NCI-H187 treated with DMSO at 0.1 percent for 48 hours (cell line): ENCODE measurements around the gene CCDC12.

ENCODE experiments used
- DNase-seq: peaks from one replicate; lab custom pipeline; 2025; lab: John Stamatoyannopoulos, UW

The CCDC12 gene

DNA sequence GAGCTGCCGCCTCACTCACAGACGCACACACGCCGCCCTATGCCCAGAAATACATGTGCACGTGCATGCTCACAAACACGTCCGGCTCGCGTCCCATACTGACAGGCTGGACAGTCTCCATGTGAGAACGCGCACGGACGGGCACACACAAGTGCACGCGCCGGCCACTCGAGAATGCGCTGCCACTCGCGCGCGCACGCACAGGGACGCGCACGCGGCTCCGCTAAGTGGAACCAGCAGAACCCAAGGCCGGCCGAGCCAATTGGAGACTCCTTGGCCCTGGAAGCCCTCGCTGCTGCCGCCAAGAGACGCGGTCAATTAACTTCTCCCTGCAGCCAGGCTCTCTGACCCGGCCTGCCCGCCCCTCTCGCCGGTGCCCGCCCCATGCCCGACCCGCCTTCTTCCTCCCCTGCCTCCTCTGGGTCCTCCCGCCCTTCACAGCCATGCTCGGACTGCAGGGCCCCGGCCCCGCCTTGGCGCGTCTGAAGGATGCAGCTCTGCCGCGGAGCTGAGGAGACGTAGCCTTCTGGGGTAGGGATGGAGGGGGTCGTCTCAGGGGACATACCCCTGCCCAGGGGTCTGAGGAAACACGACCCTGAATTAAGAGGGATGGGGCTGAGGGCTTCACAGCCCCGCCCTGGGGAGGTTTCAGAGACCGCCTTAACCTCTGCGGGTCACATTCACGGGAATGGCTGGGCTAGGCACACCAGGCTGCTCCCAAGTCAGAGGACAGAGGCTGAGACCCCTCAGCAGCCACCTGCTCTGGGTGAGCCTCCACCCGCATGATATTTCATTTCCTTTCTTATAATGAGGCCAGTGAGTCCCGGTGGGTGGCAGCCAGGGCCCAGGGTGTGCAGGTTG, 84.0 kb downstream of the CCDC12 start:
- no peak for DNase-seq

DNA sequence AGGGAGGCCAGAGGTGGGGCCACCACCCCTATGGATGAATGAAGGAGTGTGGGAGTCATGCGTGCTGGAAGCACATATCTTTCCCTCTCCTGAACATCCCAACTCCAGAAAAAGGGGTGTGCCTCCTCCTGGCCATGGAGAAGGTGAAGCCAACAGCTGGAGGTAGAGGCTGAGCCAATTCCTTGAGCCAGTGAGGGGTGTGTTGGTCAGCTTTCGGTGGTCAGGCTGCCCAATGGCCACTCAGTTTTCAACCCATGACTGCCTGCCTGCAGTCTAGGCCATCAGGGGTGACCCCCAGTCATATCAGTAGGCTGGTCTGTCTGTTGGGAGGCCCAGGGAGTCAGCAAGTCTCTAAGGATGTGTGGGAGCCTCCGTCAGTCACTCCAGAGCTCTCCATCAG, 85.4 kb downstream of the CCDC12 start:
- DNase-seq: no peak

DNA sequence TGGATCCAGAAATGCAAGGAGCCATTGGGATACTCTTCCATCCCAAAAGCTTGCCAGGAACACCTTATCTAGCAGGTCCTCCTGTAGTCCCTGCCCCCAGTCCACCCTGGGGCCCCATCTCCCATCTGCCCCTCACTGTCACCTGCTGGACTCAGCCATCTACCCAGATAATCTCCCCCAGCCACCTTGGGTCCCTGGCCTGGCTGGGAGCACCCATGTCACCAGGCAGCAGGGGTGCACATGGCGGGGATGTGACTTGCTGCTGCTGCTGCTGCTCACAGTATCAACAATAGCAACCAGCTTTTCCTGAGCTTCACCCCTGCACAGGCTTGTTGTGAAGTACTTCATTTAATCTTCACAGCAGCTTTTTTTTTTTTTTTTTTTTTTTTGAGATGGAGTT, 86.4 kb downstream of the CCDC12 start:
- DNase-seq: no peak

DNA sequence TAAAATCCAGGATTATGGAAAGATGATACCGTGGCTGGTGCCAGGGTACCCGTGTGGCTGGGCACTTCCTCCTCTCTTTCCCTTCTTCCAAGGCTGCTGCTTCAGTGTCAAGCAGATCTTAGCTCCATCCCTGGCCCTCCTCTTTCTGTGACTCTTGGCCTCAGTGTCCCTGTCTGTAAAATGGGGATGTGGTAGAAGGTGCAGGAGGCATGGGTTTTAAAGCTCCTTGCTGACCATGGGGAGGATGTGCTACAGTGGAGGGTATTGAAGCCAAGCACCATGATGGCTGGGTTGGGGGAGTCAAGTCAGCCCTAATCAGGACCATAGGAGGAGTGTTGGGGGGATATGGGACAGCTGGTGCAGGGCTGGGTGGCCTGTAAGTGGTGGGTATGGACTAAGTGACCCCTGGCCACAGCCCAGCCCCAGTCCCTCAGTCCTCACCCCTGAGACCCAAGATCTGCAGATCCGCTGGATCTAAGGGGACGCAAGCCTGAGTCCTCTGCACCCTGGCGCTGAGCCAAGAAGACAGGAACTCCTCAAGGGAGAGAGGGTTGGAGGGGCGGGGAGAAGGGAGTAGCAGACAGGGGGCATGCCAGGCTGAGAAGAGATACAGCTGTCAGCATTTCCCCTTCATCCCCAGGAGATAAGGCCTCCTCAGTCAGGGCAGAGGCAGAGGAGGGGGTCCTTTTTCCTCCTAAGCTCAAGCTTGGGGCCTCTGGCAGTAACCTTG, 87.0 kb downstream of the CCDC12 start:
- DNase-seq: no peak

DNA sequence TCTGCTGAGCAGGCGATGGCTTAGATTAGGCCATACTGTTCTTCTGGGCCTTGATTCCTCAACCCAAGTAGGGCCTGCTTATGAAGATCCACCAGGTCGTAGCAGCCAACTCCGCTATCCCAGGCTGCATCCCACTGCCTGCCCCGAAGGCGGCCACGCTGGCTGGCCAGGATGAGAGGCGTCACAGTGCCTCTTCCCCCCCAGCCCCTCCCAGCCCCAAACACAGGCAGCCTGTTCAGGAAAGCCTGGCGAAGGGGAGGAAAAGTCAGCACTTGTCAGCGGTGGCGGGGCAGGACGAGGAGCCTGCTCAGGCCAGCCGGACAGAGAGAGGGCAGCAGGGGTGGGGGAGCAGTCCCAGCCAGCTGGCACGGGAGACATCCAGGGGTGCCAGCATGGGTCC, 87.8 kb downstream of the CCDC12 start:
- no peak for DNase-seq

DNA sequence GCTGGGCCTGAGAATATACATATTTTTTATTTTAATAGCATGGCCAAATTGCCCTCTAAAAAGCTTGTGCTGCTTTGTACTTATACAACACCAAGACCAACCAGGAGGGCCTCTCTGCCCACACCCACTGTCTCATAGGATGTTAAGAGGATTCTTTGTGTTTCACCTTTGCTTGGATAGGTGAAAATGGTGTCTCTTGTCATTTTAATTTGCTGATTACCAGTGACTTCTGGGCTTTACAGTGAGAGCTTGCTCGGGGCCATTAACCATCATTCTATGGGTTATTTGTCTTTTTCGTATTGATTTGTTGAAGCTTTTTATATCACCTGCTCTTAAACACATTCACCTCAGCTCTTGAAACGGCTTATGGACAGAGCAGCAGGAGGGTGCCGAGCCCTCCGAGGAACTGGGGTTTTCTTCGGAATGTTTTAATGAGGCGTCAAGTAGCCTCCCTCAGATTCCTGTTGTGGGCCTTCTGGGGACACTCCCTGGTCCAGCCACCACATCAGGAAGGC, 88.5 kb downstream of the CCDC12 start:
- DNase-seq: no peak

DNA sequence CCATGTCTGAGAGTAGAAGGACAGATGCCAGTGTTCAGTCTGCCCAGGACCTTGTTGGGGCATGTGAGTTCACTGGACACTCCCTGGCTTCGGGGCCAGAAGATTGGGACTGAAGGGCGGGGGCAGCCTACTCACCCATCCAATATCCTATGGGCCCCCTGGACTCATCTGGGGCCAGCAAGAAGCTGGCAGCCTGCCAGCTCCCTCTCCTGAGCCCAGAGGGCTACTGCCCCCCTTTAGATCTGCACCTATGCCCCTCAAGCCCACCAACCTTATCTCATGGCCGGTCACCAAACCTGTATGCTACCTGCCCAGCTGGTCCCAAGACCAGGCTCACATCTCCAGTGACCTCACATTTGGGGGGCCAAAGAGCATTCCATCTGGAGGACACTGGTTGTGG, 90.9 kb downstream of the CCDC12 start:
- no peak for DNase-seq

DNA sequence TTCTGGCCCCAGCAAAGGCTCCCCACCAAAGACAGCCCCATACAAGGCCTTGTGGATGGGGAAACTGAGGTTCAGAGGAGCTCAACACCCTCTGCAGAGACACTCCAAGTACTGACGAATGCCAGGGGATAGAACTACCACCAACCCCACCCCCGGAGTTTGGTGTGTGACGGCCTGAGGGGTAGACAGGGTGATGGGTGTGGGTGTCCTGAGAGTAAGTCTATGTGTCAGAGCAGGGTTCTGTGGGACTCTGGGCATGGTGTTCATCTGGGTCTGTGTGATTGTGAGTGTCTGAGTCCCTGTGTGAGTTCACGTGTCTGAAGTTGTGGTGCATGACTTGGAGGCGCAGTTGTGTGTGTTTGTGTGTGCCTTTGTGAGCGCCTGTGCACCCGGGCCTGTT, 91.6 kb downstream of the CCDC12 start:
- DNase-seq: no peak

DNA sequence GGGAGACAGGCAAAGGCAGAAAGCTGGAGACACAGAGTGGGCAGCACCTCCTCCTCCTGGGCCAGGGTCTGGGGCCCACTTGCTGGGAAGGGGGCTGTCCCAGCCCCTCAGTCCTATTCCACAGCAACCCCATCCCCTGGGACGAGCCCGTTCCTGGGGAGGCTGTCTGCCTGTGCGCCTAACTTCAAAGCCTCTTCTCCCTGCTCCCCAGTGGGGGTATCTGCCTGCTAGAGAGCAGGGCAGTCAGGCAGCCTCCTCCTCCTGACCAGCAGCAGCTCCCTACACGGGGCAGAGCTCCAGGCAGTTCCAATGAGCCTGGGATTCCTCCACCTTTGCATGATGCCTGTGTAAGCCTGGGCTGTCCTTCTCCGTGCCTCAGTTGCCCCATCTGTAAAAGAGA, 92.1 kb downstream of the CCDC12 start:
- no peak for DNase-seq

DNA sequence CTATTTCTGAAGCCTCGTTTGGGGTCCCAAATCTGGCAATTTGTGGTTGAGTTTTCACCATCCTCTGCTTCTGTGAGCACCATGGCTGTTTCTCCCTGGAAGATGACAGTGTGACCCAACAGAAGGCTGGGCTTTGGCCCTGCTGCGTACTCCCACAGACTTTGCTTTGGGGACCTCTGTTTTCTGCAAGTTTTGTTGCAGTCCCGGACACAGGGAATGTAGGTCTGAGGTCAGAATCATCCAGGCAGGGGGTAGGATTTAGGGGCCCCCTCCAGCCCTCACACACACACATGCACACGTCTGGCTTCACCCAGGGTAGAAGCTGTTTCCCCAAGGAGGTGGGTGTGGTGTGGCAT, 92.7 kb downstream of the CCDC12 start:
- no peak for DNase-seq

DNA sequence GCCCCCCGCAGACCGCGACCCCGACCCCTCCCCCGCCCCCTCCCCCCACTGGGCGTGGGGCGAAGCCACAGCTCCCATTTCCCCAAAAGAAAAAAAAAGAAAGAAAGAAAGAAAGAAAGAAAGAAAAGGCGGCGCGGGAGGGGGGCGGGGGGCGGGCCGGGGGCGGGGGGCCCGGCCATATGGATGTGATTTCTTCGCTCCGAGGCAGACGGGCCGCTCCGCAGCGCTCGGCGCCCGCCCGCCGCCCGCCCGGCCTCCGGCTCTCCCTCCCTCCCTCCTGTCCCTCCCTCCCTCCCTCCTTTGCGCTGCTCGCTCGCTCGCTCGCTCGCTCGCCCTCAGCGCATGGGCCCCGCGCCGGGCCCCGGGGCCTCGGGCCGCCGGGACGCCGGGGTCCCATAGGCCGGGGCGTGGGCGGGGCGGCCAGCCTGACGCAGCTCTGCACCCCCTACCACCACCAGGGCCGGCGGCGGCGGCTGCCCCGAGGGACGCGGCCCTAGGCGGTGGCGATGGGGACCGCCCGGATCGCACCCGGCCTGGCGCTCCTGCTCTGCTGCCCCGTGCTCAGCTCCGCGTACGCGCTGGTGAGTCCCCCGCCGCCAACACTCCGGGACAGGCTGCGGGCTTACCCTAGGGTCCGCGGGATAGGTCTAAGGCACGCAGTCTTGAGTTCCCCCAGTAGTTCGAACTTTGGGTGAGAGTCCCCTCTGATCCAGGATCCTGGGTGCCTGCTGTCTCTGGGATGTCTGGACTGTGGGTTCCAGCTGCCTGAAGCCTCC, 93.3 kb downstream of the CCDC12 start:
- no peak for DNase-seq

DNA sequence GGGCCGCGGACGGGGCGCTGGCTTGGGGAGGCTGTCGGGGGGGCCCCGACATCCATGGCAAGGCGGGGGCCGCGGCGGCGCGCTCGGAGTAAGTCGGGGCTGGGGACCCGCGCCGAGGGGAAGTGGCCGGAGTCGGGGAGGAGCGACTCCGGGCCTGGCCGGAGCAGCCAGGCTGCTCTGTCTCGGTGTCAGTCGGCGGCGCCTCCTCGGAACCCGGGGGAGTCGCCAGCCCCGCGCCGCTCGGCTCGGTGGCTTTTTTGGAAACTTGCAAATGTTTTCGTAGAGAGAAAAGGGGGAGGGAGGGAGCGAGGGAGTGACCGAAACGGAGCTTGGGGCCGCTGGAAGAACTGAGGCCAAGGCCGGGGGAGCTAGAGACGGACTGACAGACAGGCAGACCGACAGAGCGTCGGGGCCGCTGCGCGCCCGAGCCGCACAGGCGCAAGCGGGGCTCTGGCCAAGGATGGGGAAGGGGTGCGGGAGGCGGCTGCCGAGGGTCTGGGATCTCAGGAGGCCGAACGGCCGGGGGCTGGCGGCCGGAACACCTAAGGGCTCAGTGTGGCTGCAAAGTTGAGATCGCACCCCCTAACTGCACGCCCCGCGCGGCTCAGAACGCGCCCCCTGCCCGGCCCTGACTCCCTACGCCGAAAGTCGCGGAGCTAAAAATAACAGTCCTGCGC, 94.0 kb downstream of the CCDC12 start:
- DNase-seq: no peak

DNA sequence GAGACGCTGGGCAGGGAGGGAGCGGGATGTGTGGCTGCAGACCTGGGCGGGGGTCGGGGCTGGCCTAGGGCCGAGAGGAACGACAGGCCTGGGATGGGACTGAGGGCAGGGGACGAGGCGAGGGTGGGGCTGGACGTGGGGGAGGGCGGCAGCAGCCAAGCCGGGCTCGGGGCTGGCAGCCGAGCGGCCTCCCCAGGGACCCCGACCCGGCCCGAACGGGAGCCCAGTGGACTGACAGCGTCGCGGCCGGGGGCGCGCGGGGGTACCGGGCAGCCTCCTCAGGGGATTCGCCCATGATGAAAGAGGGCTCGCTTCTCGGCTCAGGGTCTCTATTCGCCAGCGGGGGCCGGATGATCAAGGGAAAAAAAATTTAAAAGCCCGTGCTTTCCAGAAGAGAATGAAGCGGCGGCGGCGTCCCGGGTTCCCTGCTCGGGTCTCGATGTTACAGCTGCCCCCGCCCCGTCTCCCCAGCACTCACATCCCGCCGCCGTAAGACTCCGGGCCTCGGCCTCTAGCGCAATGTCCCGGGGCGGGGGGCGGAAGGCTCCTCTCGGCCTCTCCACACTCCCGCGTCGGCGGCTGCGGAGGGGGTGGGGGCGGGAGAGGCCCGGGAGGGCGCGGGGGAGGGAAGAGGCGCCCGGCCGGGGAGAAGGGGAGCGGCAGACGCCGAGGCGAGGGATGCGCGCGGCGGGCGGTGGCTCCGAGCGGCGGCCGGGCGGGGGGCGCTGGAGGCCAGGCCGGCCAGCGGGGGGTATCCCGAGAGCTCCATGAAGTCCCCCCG, 94.8 kb downstream of the CCDC12 start:
- no peak for DNase-seq

DNA sequence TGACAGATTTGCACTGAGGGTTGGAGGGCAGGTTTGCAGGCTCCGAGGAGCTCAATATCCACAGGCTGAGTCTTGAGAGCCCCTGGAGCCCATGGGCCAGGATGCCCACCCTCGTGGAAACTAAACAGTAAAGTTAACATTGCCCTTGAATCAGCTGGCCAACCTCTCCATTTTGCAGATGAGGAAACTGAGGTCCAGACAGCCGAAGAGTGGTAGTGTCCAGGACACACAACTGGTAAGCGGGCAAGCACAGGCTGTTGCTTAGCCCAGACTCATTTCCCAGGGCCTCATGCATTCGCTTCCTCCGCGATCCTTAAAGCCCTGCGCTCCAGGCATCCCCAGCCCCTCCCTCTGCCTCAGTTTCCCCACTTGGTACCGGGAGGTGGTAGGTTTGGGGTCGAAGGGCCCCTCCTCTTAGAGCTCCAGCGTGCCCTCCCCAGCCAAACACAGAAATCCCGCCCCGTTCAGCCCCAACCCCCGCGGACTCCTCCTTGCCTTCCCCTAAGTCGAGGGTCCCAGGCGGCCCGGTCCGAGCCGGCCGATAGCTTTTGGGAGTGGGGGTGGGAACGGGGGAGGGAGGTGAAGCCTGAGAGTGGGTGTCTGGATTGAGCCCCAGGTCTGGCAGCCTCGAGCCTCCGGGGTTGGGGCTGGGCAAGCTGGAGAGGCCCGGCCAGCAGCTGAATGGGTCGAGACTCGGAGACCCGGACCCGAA, 95.5 kb downstream of the CCDC12 start:
- no peak for DNase-seq

DNA sequence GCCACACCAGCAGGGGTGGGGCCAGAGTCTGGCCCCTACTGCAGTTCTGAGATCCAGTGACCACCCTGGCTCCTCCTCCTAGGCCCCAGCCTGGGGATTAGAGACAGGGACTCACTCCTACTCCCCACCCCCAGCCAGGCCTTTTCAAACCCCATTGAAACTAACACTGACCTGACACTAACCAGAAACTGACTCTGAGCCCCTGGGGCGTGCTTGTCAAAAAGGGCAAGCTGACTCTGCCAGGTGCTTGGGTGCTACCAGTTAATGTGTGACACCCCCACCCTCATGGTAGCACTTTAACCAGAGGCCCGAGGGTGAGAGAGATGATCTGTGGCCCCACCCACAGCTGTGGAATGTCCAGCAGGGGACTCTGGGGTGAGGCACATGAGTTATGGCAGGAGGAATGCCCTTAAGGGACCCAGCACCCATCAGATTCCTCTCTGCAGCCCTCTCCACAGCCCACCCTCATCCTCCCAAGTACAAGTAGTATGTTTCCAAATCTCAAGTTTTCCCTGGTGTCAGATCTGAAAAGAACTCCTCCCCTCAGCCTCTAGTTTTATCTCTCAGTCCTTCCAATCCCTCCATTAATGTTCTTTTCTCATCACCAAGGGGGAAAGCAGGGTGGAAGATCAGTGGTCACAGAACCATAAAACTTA, 97.6 kb downstream of the CCDC12 start:
- no peak for DNase-seq

DNA sequence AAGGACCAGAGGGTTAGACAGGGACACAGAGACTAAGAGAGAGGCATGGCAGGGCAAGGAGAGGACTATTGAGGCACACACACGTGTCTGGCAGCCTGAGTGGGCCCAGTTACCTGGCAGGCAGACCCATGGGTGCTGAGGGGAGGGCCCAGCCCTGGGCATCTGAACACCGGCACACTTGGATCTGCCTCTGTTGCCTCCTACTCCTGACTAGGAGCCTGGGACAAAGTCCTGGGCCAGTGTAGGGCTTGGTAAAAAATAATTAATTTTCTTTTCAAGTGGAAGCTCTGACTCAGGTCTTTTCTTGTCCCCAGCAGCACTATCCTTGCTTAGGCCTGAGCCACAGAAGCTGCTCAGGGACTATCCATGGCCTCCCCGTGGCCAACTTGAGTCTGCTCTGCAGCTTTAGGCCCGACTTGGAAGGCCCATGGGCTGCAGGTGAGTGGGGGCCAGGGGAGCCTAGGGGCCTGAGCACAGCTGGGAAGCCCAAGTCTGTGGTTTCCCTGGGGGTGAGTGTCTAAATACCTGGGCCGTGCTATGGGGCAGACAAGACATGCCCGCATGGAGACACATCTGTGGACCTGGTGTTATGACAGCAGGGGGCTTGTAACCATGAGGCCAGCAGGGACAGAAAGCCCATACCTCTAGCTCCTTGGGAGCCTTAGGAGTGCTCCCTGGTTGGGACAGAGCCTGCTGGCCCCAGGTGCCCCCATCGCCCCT, 99.0 kb downstream of the CCDC12 start, which contains the start of gene PTH1R:
TSS of gene PTH1R (plus strand) at position 316 of the 720 bp plus-strand sequence. CDS start 5,839 bp downstream, outside the sequence.
- no peak for DNase-seq

DNA sequence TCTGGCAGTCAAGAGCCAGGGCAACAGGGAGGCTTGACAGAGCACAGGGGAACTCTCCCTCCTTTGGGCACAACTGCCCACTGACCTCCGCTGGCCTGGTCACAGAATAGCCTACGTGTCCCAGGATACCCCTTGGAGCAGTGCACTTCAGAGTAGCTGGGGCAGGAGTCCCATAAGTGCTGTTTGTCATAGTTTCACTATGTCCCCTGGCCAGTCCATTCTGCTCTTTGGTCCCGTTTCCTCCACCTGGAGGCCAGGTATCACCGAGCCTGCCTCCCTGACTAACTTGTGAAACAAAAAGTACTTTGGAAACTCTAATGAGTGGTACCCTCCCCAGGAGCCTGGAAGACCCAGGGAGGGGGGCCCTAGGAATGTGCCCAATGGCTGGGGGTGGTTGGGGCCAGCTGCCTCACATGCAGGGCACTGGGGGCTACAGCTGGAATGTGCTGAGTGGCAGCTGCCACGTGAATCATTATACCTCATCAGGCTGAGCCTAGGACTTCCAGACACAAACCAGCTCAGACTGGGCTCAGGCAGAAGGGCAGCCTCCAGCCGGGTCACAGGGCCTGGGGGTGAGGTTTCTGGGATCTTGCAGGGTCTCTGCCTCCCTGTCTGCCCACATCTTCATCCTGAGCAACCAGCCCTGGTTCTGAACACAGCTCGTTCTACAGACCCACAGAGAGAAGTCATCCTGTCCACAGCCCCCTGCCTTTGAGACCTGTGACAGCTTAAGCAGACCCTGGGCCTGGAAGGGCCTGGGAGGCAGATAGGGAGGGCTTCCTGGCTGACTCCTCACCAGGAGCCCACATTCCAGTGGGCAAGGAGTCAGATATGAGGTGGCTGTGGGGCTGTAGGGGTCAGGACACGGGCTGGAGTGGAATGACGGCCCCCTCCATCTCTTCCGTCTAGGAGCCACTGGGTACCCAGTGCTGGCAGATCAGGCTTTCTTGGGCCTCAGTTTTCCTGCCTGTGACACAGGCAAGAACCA, 99.9 kb downstream of the CCDC12 start:
- no peak for DNase-seq

DNA sequence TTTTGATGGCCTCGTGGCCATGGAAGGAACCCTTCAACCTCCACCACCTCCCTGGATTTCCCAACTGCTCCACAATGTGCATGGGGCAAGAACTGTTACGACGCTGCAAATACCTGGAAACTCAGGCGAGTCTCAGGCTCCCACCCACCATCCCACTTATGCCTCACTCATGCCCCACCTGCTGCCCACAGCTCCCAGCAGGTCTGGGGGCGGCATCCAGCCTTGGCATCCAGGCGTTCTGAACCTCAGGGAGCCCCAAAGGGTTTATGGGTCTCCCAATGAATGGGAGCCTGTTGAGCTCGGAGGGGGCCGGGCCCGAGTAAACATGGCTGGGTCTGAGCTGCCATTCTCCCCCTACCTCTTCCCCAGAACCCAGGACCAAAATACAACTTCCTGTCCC, 101.0 kb downstream of the CCDC12 start:
- no peak for DNase-seq
